HCT116 (cell line): ENCODE data around the gene CIAO2B. TPM values are rescaled to one million over a fixed set of nuclear protein-coding genes. Genes with fewer than 3 reads are reported as not detected.

Source experiments
- ATAC-seq: fragments of 200-7000 bp; cut with Tn5 transposase; 2 replicates; pipeline ENCODE4 v1.9.1; 2020; ENCODE audit warnings: mild to moderate bottlenecking, moderate library complexity
- BruUV-seq: library from RNA; stranded (reverse); fragments of 400-500 nt; replicated peaks from 2 replicates; lab custom pipeline; 2021; lab: Mats Ljungman, UMichigan
- CTCF ChIA-PET: fragments of 300-600 bp; sonication (Branson Sonifier 250); formaldehyde crosslinking; loops from one replicate; lab custom pipeline; 2021; ENCODE audit warnings: antibody characterized with exemption; lab: Charles Lee
- POLR2A ChIA-PET: fragments of 300-600, 350-600 bp; sonication (Branson Sonifier 250); formaldehyde crosslinking; loops from one replicate; lab custom pipeline; 2021; ENCODE audit warnings: antibody characterized with exemption; lab: Charles Lee
- RAD21 ChIA-PET, 2 experiments: fragments of 300-600 bp; sonication (Branson Sonifier 250); formaldehyde crosslinking; loops; one replicate each; lab custom pipeline; 2023; ENCODE audit warnings: low total read pairs in 2 of 2; ENCODE audit not compliant: uncharacterized antibody in 2 of 2, unreplicated experiment in 2 of 2, low non-redundant PET in 1 of 2; lab: Charles Lee
- DNase-seq: peaks from one replicate; pipeline ENCODE4 v3.0.0-alpha.2; 2010; ENCODE audit warnings: low read depth, low spot score
- H2AFZ ChIP-seq: fragments of 200-600 bp; shearing (Covaris generic), sonication (generic); 2 replicates; pipeline ENCODE4 v1.6.1; 2017; ENCODE audit warnings: low read depth, mixed run types, mixed read lengths, antibody characterized with exemption, low read length; ENCODE audit not compliant: poor library complexity, severe bottlenecking
- H3K27ac ChIP-seq: 2 replicates; pipeline ENCODE4 v1.5.1; 2012; ENCODE audit warnings: low read depth, low read length
- H3K27me3 ChIP-seq: fragments of 200-600 bp; sonication (generic); 2 replicates; pipeline ENCODE4 v1.6.1; 2016; ENCODE audit warnings: mixed run types, low read length, mixed read lengths; ENCODE audit not compliant: insufficient read depth
- H3K36me3 ChIP-seq, 2 experiments: fragments of 200-500 bp in 1 of 2; fragments of 200-600 bp in 1 of 2; sonication (Bioruptor generic) in 1 of 2; sonication (generic) in 1 of 2; 2 replicates each; pipeline versions ENCODE4 v1.5.1 to v1.6.1; 2014 to 2016; ENCODE audit warnings: low read length in 2 of 2, inconsistent platforms in 1 of 2, mixed read lengths in 1 of 2, mixed run types in 1 of 2; ENCODE audit not compliant: insufficient read depth in 2 of 2, control insufficient read depth in 1 of 2
- H3K4me1 ChIP-seq, 2 experiments: fragments of 200-600 bp in 1 of 2; sonication (generic) in 1 of 2; 2 replicates each; pipeline versions ENCODE4 v1.5.1 to v1.6.1; 2012 to 2017; ENCODE audit warnings: low read length in 2 of 2, inconsistent platforms in 1 of 2, mild to moderate bottlenecking in 1 of 2, mixed read lengths in 1 of 2, mixed run types in 1 of 2, moderate library complexity in 1 of 2; ENCODE audit not compliant: insufficient read depth in 2 of 2, control insufficient read depth in 1 of 2
- H3K4me2 ChIP-seq: fragments of 200-600 bp; sonication (generic); 2 replicates; pipeline ENCODE4 v1.6.1; 2017; ENCODE audit warnings: mixed run types, low read length, mixed read lengths
- H3K4me3 ChIP-seq, 2 experiments: fragments of 200-600 bp in 1 of 2; sonication (generic) in 1 of 2; replicated peaks in 1 of 2; 2 replicates each; pipeline ENCODE4 v1.5.1; 2011 to 2016; ENCODE audit warnings: low read length in 2 of 2, control low read depth in 1 of 2, low read depth in 1 of 2, mild to moderate bottlenecking in 1 of 2, mixed read lengths in 1 of 2, mixed run types in 1 of 2
- H3K79me2 ChIP-seq: fragments of 200-600 bp; sonication (generic); 2 replicates; pipeline ENCODE4 v1.6.1; 2017; ENCODE audit warnings: mild to moderate bottlenecking, mixed run types, low read length, moderate library complexity, mixed read lengths; ENCODE audit not compliant: insufficient read depth
- H3K9ac ChIP-seq: fragments of 200-600 bp; sonication (generic); 2 replicates; pipeline ENCODE4 v1.6.1; 2016; ENCODE audit warnings: low read length, mixed read lengths
- H3K9me2 ChIP-seq: fragments of 200-600 bp; sonication (generic), shearing (Covaris generic); 2 replicates; pipeline ENCODE4 v1.6.1; 2017; ENCODE audit warnings: mixed run types, mild to moderate bottlenecking, moderate library complexity; ENCODE audit not compliant: insufficient read depth
- H3K9me3 ChIP-seq, 2 experiments: fragments of 200-500 bp in 1 of 2; fragments of 200-600 bp in 1 of 2; sonication (Bioruptor generic) in 1 of 2; sonication (generic) in 1 of 2; 2 replicates each; pipeline ENCODE4 v1.6.1; 2014 to 2017; ENCODE audit warnings: low read length in 2 of 2, mixed read lengths in 2 of 2, inconsistent platforms in 1 of 2, low read depth in 1 of 2, mild to moderate bottlenecking in 1 of 2, mixed run types in 1 of 2, moderate library complexity in 1 of 2; ENCODE audit not compliant: control insufficient read depth in 1 of 2, insufficient read depth in 1 of 2
- H4K20me1 ChIP-seq: fragments of 200-600 bp; sonication (generic), shearing (Covaris generic); 2 replicates; pipeline ENCODE4 v1.6.1; 2017; ENCODE audit warnings: mixed run types, mild to moderate bottlenecking, moderate library complexity; ENCODE audit not compliant: insufficient read depth
- CEBPB ChIP-seq: IDR thresholded peaks from 2 replicates; pipeline ENCODE4 v1.6.1; 2012; ENCODE audit warnings: low read depth
- FOSL1 ChIP-seq: IDR thresholded peaks from 2 replicates; pipeline ENCODE4 v1.6.1; 2012; ENCODE audit warnings: low read depth
- POLR2A ChIP-seq: IDR thresholded peaks from 2 replicates; pipeline ENCODE4 v1.7.0; 2011; ENCODE audit warnings: borderline replicate concordance; ENCODE audit not compliant: insufficient read depth, insufficient read length; ENCODE audit errors: extremely low read depth
- SP1 ChIP-seq: IDR thresholded peaks from 2 replicates; pipeline ENCODE4 v1.6.1; 2012; ENCODE audit warnings: low read depth
- SRF ChIP-seq: IDR thresholded peaks from 2 replicates; pipeline ENCODE4 v1.6.1; 2012; ENCODE audit warnings: low read depth
- intact Hi-C: fragments of 100-400 bp; cut with micrococcal nuclease; formaldehyde crosslinking; loops from 2 replicates; pipeline ENCODE4 v1.10.0; 2022
- total RNA-seq: library from RNA; stranded (reverse); gene quantifications from one replicate; pipeline ENCODE4 v1.2.1, GENCODE V29; 2021; ENCODE audit not compliant: unreplicated experiment
- TF ChIP-seq, protein P1 (sequence below), 3 experiments: fragments of 200-600 bp in 1 of 3; sonication (generic) in 1 of 3; IDR thresholded peaks in 2 of 3; conservative IDR thresholded peaks in 1 of 3; 2 replicates each; pipeline ENCODE4 v1.5.1; 2012 to 2017; ENCODE audit warnings: low read depth in 2 of 3, low read length in 2 of 3, antibody characterized with exemption in 1 of 3, borderline replicate concordance in 1 of 3, control low read depth in 1 of 3, mild to moderate bottlenecking in 1 of 3, mixed read lengths in 1 of 3, mixed run types in 1 of 3, moderate library complexity in 1 of 3; ENCODE audit not compliant: insufficient read depth in 1 of 3
- TF ChIP-seq, protein P2 (sequence below): IDR thresholded peaks from 2 replicates; pipeline ENCODE4 v1.6.1; 2011; ENCODE audit warnings: mild to moderate bottlenecking, low read length, moderate library complexity; ENCODE audit not compliant: insufficient replicate concordance; ENCODE audit errors: extremely low read depth

The CIAO2B gene
- total RNA-seq, 1 experiment from 2014 or later = 113 TPM

- TF ChIP-seq, protein P1, sequence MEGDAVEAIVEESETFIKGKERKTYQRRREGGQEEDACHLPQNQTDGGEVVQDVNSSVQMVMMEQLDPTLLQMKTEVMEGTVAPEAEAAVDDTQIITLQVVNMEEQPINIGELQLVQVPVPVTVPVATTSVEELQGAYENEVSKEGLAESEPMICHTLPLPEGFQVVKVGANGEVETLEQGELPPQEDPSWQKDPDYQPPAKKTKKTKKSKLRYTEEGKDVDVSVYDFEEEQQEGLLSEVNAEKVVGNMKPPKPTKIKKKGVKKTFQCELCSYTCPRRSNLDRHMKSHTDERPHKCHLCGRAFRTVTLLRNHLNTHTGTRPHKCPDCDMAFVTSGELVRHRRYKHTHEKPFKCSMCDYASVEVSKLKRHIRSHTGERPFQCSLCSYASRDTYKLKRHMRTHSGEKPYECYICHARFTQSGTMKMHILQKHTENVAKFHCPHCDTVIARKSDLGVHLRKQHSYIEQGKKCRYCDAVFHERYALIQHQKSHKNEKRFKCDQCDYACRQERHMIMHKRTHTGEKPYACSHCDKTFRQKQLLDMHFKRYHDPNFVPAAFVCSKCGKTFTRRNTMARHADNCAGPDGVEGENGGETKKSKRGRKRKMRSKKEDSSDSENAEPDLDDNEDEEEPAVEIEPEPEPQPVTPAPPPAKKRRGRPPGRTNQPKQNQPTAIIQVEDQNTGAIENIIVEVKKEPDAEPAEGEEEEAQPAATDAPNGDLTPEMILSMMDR (IDR thresholded peaks at IDR 0.05 in 2 of 3, conservative IDR thresholded peaks at IDR 0.05 in 1 of 3; ENCODE audit: borderline replicate concordance in 1 of 3, insufficient read depth in 1 of 3, low read depth in 2 of 3, low read length in 2 of 3) = no peak
Observed at GRCh38 chr16:66908116-66908515, 26.1 kb downstream of the CIAO2B start (continued).

GRCh38 chr16:66906916-66907836, 27.0 kb downstream of the CIAO2B start:
- ChIA-PET RAD21 (no interaction called here), CTCF (no interaction called here), POLR2A (no interaction called here)
- Histone ChIP-seq H3K4me1 (peaks cover 10 to 25% of the 10 kb centered on the region in 2 experiments), H3K79me2 (no peaks in the 10 kb centered on the region), H3K9me3 (no peaks in the 10 kb centered on the region), H3K9ac (no peak overlapping the region), H3K9me2 (no peaks in the 10 kb centered on the region), H3K27me3 (no peaks in the 10 kb centered on the region), H4K20me1 (no peaks in the 10 kb centered on the region), H2AFZ (no peak overlapping the region), H3K4me3 (no peak overlapping the region), H3K27ac (no peak overlapping the region), H3K36me3 (no peaks in the 10 kb centered on the region), H3K4me2 (no peak overlapping the region)
- TF ChIP-seq POLR2A = no peak
- TF ChIP-seq SRF = no peak
- no peak for TF ChIP-seq CEBPB
- TF ChIP-seq, protein P2, sequence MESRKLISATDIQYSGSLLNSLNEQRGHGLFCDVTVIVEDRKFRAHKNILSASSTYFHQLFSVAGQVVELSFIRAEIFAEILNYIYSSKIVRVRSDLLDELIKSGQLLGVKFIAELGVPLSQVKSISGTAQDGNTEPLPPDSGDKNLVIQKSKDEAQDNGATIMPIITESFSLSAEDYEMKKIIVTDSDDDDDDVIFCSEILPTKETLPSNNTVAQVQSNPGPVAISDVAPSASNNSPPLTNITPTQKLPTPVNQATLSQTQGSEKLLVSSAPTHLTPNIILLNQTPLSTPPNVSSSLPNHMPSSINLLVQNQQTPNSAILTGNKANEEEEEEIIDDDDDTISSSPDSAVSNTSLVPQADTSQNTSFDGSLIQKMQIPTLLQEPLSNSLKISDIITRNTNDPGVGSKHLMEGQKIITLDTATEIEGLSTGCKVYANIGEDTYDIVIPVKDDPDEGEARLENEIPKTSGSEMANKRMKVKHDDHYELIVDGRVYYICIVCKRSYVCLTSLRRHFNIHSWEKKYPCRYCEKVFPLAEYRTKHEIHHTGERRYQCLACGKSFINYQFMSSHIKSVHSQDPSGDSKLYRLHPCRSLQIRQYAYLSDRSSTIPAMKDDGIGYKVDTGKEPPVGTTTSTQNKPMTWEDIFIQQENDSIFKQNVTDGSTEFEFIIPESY = no peak
- TF ChIP-seq, protein P1 (IDR thresholded peaks at IDR 0.05 in 2 of 3, conservative IDR thresholded peaks at IDR 0.05 in 1 of 3; ENCODE audit: borderline replicate concordance in 1 of 3, insufficient read depth in 1 of 3, low read depth in 2 of 3, low read length in 2 of 3) = no peak
- TF ChIP-seq SP1 = no peak
- TF ChIP-seq FOSL1 = no peak
- BruUV-seq = no TSS peak
- ATAC-seq = no peak
- intact Hi-C loops = no loop called here
- no peak for DNase-seq
